ENCODE measurements around the gene FOXD2.

The FOXD2 gene

DNA sequence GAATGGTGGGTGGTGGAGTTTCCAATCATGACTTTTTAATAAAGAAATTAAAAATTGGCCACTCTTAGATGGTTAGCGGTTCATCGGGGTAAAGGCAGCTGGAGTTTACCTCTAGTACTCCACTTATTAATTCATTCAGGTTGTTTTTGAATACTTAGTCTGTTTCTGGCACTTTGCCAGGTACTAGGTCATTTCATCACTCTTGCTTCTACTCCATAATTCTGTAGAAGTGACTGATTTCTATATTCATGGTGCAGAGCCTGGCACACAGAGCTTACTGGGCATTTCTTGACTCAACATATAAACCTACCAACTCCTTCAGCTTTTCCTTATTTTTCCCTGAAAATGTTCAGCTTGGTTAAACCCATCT lies 31.5 kb downstream of the FOXD2 start:
- DNase-seq, result no peak

DNA sequence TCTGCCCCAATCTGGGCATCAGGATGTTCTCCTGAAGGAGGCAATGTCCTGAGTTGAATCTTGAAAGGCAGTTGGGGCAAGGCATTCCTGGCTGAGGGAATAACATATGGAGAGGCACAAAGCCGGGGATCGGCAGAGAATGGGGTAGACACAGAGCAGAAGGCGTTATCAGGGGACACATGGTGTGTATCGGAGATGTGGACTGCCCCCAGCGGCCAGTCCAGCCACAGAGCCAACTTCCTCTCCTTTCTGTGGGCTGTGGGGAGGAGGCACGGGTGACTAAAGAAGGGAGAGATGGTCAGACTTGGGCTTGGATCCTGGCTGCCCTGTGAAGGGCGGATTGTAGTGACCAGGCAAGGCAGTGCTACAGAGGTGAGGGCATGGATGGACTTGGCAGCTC lies 32.1 kb downstream of the FOXD2 start:
- DNase-seq, result no peak

DNA sequence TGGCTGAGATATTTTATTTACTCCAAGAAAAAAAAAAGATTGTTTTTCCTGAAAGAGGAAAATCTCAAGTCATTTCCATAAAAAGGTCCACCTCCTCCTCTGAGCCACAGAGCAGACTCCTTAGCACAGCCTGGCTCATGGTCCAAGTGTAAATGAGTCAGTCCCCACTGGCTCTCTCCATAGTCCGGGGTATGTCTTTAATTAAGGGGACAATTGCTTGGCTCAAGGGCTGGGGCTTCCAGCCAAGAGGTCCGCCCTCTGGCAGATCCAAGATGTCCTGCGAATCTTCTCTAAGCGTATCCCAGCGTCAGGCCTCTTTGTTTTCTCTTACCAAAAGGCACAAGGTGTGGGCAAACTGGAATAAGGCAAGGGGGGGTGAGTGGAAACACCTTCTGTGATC lies 33.3 kb downstream of the FOXD2 start:
- DNase-seq, result no peak

DNA sequence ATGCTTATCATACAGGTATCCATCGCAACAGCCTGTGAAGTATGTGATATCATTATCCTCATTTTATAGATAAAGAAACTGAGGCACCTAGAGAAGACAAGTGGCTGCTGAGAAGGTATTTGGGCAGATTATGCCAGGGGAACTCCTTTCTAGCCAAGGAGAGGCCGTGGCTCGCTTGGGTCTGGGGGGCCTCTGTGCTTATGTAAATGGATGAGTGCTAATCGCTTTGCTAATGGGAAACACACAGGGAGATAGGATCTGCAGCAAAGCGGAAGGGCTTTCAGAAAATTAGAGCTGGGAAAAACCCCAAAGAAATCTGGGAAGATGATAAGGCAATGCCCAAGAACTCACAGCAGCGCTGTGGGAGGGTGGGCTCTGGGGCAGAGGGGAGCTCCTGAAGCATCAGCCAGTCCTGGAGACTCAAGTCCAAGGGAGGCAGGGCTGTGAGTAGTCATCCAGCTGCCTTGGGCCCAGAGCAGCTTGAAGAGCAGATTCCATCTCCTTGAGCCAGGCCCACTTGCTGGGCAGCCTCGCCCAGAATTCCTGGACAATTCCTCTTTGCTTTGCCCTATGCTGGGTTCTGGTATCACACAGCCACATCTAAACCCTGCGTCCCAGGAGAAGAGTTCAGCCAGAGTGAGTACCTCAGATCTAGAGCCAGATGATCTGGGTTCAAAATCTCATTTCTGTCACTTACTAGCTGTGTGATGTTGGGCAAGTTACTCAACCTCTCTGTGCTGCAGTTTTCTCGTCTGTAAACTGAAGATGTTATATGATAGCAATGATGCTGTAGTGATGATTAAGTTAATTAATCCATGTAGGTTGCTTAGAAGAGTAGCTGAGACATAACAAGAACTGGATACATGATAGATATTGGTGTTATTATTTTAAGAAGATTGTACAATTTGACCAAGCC lies 36.7 kb downstream of the FOXD2 start:
- no peak for DNase-seq

DNA sequence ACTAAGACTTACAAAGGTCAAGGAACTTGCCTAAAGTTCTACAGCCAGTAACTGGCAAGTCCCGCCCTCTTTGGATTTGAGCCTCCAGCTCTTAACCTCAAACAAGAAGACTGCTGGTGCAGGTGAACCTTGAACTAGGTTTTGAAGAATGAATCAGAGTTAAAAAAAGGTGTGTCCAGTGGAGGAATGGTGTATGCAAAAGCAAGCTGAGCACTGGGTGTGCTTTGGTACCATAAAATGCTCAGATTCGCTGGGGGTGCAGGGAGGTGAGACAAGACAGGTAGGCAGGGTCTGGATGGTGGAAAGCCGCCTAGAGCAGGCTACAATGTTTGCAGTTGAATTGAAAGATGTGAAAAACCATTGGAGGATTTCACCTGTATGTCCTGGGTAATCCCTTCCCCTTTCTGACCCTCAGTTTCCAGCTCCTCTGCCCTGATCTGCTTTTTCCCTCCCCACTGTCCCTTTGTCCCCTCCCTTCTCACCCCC lies 39.8 kb downstream of the FOXD2 start:
- DNase-seq, result no peak

DNA sequence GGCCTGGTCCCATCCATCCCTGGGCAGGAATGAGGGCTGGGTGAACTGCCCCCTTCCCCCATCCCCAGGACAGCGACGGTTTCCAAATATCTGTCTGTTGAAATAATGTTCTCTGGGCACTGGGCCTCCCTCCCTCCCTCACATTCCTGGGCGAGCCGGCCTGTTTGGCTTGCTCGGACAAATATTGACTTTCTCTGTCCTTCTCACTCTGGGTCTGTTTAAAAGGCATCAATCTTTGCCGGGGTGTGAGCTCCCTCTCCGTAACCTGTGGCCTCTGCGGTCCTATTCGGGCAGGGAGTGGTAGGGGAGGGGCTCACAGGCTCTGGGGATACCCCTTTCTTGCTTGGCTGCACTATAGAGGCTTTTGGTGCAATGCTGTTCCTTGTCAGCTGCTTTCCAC lies 40.2 kb downstream of the FOXD2 start:
- no peak for DNase-seq

DNA sequence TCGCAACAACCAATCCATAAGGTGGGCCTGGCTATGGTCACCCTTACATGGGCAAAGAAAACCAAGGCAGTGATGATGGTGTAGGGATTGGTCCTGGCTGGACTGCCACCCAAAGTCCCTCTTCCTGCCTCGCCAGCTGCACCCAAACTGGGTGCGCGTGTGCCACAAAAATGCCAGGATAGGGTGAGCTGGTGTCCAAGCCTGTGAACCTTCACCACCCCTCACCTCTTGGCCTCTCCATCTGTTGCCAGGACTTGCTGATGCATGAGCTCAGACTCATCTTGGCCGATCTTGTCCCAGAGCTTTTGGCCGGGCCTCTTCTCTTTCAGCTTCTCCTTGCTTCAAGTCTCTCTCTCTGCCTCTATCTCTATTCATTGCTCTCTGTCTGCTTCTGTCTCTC lies 41.8 kb downstream of the FOXD2 start:
- DNase-seq, result no peak

DNA sequence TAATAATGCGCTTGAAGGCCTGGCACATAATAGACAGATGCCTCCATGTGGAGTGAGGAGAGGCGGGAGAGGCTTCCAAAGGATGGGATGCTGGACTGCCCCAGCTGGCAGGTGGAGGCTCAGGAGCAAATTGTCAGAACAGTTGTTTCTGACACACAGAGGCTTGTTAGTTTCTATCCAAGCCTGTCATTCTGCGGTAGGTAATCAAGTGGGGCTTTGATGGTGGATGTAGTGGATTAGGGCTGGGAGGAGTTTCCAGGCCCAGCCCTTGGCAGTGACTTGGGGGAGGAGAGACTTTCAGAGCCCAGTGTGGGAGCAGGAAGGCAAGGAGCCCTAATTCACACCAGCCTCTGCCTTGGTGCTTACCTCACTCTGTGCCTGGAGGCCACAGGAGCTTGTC lies 44.1 kb downstream of the FOXD2 start:
- no peak for DNase-seq

DNA sequence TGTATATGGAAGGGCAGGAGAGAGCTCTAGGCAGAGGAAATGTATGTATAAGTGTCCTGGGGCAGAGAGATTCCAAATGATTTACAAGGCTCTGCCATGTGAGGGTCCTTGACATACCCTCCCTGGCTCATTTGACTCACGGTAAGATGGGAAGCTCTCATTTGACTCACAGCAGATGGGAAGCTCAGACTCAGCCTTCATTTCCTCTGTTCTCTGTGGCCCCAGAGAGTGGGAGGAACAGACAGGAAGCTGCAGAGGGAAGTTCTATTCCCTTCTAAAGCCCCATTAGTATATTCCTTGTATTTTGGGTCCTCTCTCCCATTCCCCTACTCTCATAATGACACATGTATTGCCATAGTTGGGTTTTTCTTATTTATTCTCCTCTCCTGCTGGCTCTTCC lies 44.9 kb downstream of the FOXD2 start:
- DNase-seq, result peak; percentile 24 to 36

DNA sequence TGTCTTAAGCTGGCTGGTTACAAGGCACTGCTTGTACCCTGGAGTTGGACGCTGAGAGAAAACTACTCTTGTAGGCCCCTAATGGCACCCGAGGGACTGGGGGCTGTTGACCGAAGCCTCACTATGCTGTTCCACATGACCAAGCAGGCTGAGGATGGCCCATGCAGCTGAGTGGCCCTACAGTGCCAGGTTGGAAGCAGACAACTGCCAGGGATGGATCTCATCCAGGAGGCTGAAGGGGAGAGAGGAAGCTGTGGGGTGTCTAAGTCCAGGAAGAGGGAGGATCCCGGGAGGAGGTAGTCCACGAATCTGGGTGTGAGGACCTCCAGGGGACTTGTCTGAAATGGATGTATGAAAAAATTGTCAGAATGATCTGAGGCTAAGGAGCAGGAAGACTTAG lies 45.8 kb downstream of the FOXD2 start:
- DNase-seq, result no peak

DNA sequence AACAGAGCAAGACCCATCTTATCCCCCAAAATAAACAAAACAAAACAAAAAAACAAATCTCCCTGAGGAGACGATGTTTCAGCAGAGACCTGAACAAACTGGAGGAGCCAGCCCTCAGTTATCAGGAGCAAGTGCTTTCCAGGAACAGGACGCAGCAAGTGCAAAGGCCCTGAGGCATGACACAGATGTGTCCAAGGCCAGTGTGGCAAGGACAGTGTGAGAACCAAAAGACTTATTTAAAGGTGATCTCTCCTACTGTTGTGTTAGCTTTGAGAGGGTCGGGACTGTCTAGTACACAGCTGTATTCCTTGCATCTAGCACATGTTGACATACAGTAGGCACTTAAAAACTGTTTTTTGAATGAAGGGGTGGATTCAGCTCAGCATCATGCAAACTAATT lies 48.0 kb downstream of the FOXD2 start:
- no peak for DNase-seq

DNA sequence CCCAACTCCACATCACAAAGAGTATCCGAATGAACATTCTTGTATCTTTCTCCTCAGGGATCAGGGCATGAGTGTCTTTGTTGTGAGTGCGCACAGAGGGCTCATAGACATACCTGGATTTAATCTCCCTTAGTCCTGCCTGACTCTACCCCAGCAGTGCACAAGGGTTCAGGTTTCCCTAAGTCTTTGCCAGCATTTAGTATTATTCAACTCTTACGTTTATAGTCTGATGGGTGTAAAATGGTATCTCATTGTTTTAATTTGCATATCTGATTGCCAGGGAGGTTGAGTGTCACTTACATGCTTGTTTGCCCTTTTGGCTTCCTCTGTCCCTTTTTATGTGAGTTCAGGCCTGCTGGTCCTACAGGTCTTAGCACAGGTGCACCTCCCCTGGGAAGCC lies 49.5 kb downstream of the FOXD2 start:
- DNase-seq, result no peak

DNA sequence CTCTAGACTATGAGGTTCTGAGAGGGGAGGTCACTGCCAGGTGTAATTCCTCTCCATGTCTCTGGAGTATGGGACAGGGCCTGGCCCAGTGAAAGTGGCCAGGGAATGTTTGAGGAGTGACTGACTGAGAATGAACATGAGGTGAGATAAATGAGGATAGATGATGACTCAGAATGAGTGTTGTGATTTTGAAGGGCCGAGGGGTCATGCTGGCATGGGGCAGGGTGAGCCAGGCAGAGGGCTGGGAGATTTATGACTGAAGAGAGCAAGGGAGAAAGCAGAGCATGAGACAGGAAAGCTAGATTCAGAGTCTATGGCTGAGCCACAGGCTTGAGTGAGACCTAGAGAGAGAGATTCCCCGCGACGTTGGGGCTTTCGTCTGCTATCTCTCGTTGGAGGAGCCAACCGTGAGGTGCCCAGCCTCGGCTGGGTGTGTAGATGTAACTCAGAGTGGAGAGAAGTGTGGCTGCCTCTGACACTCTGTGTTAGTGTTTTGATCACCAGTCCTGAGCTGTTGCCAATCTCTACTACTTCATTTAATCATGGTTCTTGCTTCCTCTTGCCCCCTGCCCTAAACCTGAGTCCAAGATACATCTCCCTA lies 50.1 kb downstream of the FOXD2 start:
- DNase-seq, result no peak
